Natural killer cell (primary cell): ENCODE data around the gene LRRC18. TPM values are rescaled to one million over a fixed set of nuclear protein-coding genes. Genes with fewer than 3 reads are reported as not detected.

Experiments
- ATAC-seq, 3 donors: fragments of 150-1000 bp in 2 of 3; fragments of 200-7000 bp in 1 of 3; cut with Tn5 transposase; 1 replicate in 1 of 3; 2 replicates in 2 of 3; pipeline ENCODE4 v1.10.0; 2021; ENCODE audit warnings: mild to moderate bottlenecking in 2 of 3, moderate library complexity in 2 of 3
- DNase-seq, 2 donors: peaks; one replicate each; pipeline versions ENCODE4 v3.0.0 to v3.0.0-alpha.2; 2013 to 2021; ENCODE audit warnings: mixed read lengths in 1 of 2
- H3K27ac ChIP-seq: one replicate; pipeline ENCODE4 v1.5.1; 2013; ENCODE audit warnings: mild to moderate bottlenecking, low read length
- H3K27me3 ChIP-seq: one replicate; pipeline ENCODE4 v1.6.1; 2013; ENCODE audit warnings: low read length; ENCODE audit not compliant: control insufficient read depth, insufficient read depth
- H3K36me3 ChIP-seq: one replicate; pipeline ENCODE4 v1.6.1; 2013; ENCODE audit warnings: low read length; ENCODE audit not compliant: control insufficient read depth, insufficient read depth
- H3K4me1 ChIP-seq: one replicate; pipeline ENCODE4 v1.6.1; 2013; ENCODE audit warnings: low read length; ENCODE audit not compliant: control insufficient read depth, insufficient read depth
- H3K4me3 ChIP-seq: one replicate; pipeline ENCODE4 v1.5.1; 2013; ENCODE audit warnings: low read length
- H3K9me3 ChIP-seq: one replicate; pipeline ENCODE4 v1.6.1; 2013; ENCODE audit warnings: low read length; ENCODE audit not compliant: control insufficient read depth, insufficient read depth
- H3K27ac Mint-ChIP-seq, 2 donors: one replicate each; pipeline ENCODE4 v1.8.0; 2022; ENCODE audit warnings: mild to moderate bottlenecking in 2 of 2, mixed read lengths in 2 of 2, moderate library complexity in 1 of 2
- H3K27me3 Mint-ChIP-seq, 2 donors: one replicate each; pipeline ENCODE4 v1.8.0; 2022; ENCODE audit warnings: low read depth in 2 of 2, mixed read lengths in 2 of 2
- H3K36me3 Mint-ChIP-seq: one replicate; pipeline ENCODE4 v1.8.0; 2022; ENCODE audit warnings: mixed read lengths
- H3K4me1 Mint-ChIP-seq, 2 donors: one replicate each; pipeline ENCODE4 v1.8.0; 2022; ENCODE audit warnings: mixed read lengths in 2 of 2
- H3K4me3 Mint-ChIP-seq: one replicate; pipeline ENCODE4 v1.8.0; 2022; ENCODE audit warnings: mild to moderate bottlenecking, moderate library complexity, mixed read lengths
- H3K9me3 Mint-ChIP-seq, 2 donors: one replicate each; pipeline ENCODE4 v1.8.0; 2022; ENCODE audit warnings: mixed read lengths in 2 of 2
- CTCF ChIP-seq: fragments of 200-600 bp; IDR thresholded peaks from one replicate; pipeline ENCODE4 v1.8.0; 2022; ENCODE audit warnings: antibody characterized with exemption
- WGBS: methylation state at CpG from one replicate; pipeline ENCODE4 v1.1.7; 2013; ENCODE audit warnings: missing lambda C conversion rate; ENCODE audit not compliant: insufficient coverage; 5-methylcytosine and 5-hydroxymethylcytosine counted together
- intact Hi-C: fragments of 100-400 bp; cut with micrococcal nuclease; formaldehyde crosslinking; loops from one replicate; pipeline ENCODE4 v1.14.2; 2022
- total RNA-seq, 4 donors: library from RNA; stranded (reverse); fragments of 120-200 nt in 1 of 4; gene quantifications; one replicate each; pipeline versions ENCODE4 v1.2.3 to v1.2.4, GENCODE V29; 2013 to 2022

The LRRC18 gene
- total RNA-seq, 3 donors from 2014 or later (not counting 1 experiment from before 2014, with no cell fraction given) = not detected

DNA sequence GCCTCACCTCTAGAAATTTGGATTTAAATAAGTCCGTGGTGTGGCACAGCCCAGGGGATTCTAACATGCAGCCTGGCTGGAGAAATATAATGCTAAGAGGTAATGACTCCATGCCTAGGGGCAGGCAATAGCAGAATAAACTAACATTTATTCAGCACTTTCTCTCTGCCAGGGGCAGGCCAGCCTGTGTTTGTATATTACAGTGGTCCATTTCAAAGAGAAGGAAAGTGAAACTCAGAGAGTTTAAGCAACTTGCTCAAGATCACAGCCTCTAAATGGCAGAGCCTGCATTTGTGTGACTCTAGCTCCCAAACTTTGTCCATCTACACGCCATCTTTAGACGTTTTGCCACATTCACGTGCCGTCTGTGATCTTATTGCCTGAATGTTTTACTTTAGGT lies 6.7 kb upstream of the LRRC18 start:
- no peaks in the 10 kb centered on the region for H3K4me1 Mint-ChIP-seq
- no peak overlapping the region for H3K4me3 Mint-ChIP-seq
- no peaks in the 10 kb centered on the region for H3K36me3 ChIP-seq
- H3K36me3 Mint-ChIP-seq = no peaks in the 10 kb centered on the region
- H3K4me3 ChIP-seq = no peak overlapping the region
- H3K27ac Mint-ChIP-seq = no peak overlapping the region
- peaks cover 4 to 5% of the 10 kb centered on the region in 2 donors for H3K27me3 Mint-ChIP-seq
- WGBS = 88% methylated on average over 5 of the region's 5 CpGs
- no peaks in the 10 kb centered on the region for H3K27me3 ChIP-seq
- intact Hi-C loops = no loop called here
- no peaks in the 10 kb centered on the region for H3K9me3 Mint-ChIP-seq
- H3K4me1 ChIP-seq = no peaks in the 10 kb centered on the region
- no peak for ATAC-seq
- H3K9me3 ChIP-seq = no peaks in the 10 kb centered on the region
- H3K27ac ChIP-seq = no peak overlapping the region
- DNase-seq = no peak
- TF ChIP-seq CTCF = no peak

DNA sequence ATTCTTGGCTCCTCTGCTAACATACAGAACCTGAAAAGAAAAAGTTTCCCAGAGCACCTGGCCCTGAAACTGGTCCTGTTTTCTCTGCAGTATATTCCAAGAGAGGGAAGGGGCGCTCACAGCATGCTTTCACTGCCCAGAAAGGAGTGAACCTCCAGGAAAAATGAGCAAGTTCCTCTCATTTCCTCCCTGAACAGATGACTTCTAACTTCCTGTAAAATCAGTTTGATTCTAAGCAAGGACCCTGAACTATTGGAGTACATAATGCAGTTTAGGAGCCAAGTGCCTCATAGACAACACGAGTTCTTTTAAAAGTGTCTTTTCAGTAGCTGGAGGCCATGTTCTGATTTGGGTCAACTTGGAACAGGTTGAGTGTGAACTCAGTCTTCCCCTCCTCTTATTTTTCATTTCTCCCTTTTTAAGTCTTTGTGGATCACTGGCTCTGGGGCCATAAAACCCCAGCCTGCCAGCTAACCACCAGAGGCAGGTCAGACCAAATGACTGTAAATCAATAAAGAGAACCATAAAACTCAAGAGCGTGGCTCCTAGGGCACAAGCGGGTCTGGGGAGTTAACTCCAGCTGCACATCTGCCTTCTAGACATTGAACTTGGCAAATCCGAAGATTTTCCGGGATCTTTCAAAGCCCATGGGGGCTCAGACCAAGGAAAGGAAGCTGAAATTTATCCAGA lies 5.9 kb upstream of the LRRC18 start:
- Histone ChIP-seq H3K4me3 (no peak overlapping the region), H3K9me3 (no peaks in the 10 kb centered on the region), H3K27ac (no peak overlapping the region), H3K4me1 (no peaks in the 10 kb centered on the region), H3K27me3 (no peaks in the 10 kb centered on the region), H3K36me3 (no peaks in the 10 kb centered on the region)
- H3K27ac Mint-ChIP-seq = no peak overlapping the region
- no peak for DNase-seq
- no peak overlapping the region for H3K4me3 Mint-ChIP-seq
- peaks cover 4 to 8% of the 10 kb centered on the region in 2 donors for H3K27me3 Mint-ChIP-seq
- no peaks in the 10 kb centered on the region for H3K36me3 Mint-ChIP-seq
- H3K9me3 Mint-ChIP-seq = no peaks in the 10 kb centered on the region
- WGBS = 92% methylated on average over 6 of the region's 6 CpGs
- H3K4me1 Mint-ChIP-seq = no peaks in the 10 kb centered on the region
- intact Hi-C loops = no loop called here
- ATAC-seq = no peak
- no peak for TF ChIP-seq CTCF

DNA sequence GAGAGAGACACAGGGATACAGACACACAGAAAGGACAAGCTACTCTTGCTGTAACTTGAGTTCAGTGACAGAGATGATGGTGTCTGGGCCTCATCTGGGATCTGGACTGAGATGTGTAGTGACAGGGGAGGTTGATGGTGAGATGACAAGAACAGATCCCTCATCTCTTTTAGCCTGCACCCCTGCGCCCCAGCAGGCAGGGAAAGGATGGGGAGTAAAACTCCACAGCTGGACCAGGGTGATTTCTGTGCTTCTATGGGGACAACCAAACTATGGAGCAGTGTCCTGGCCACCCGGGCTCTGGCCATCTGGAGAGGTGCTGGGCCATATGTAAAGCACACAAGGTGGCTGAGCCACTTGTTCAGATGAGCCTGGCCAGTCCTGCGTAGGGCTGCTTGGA lies 4.5 kb upstream of the LRRC18 start:
- Mint-ChIP-seq H3K9me3 (no peaks in the 10 kb centered on the region), H3K4me3 (no peak overlapping the region), H3K36me3 (no peaks in the 10 kb centered on the region), H3K4me1 (no peaks in the 10 kb centered on the region), H3K27me3 (peaks cover 0 to 9% of the 10 kb centered on the region in 2 donors), H3K27ac (no peak overlapping the region)
- no peak for TF ChIP-seq CTCF
- ATAC-seq = no peak
- Histone ChIP-seq H3K9me3 (no peaks in the 10 kb centered on the region), H3K4me3 (no peak overlapping the region), H3K36me3 (no peaks in the 10 kb centered on the region), H3K27ac (no peak overlapping the region), H3K27me3 (no peaks in the 10 kb centered on the region), H3K4me1 (no peaks in the 10 kb centered on the region)
- intact Hi-C loops = no loop called here
- no peak for DNase-seq
- 89% methylated on average over 3 of the region's 3 CpGs for WGBS

DNA sequence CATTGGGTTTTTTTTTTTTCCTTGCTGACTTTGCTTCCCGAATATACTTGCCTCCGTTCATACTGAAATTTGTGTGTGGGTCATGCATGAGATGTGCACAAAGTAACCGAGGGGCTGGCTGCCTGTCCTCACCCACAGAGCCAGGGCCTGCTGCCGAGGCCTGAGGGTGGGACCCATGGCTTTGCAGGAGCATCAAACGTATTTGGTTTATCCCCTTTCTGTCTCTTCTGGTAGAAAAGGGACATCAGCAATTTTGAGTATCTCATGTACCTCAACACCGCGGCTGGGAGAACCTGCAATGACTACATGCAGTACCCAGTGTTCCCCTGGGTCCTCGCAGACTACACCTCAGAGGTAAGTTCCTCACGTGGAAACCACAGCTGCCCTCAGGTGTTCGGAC lies 3.5 kb upstream of the LRRC18 start:
- H3K27ac Mint-ChIP-seq = no peak overlapping the region
- DNase-seq (no peak), ATAC-seq (no peak)
- no peak overlapping the region for H3K27ac ChIP-seq
- no peaks in the 10 kb centered on the region for H3K27me3 ChIP-seq
- H3K27me3 Mint-ChIP-seq = peaks cover 0 to 9% of the 10 kb centered on the region in 2 donors
- H3K4me1 Mint-ChIP-seq = no peaks in the 10 kb centered on the region
- no peaks in the 10 kb centered on the region for H3K9me3 ChIP-seq
- no peaks in the 10 kb centered on the region for H3K36me3 ChIP-seq
- no peak overlapping the region for H3K4me3 Mint-ChIP-seq
- no peaks in the 10 kb centered on the region for H3K9me3 Mint-ChIP-seq
- 95% methylated on average over 10 of the region's 10 CpGs for WGBS
- intact Hi-C loops = no loop called here
- no peak for TF ChIP-seq CTCF
- H3K4me1 ChIP-seq = no peaks in the 10 kb centered on the region
- no peak overlapping the region for H3K4me3 ChIP-seq
- H3K36me3 Mint-ChIP-seq = no peaks in the 10 kb centered on the region
